Endodermal cell (in vitro differentiated cells): ENCODE measurements around the gene CHRNA10. TPM values are rescaled to one million over a fixed set of nuclear protein-coding genes. Genes with fewer than 3 reads are reported as not detected.

Experiments
- DNase-seq: peaks from one replicate; pipeline ENCODE4 v3.0.0-alpha.2; 2017
- H3K27ac ChIP-seq: 2 replicates; pipeline ENCODE4 v1.5.1; 2013; ENCODE audit warnings: mild to moderate bottlenecking, low read depth, low read length, moderate library complexity
- H3K27me3 ChIP-seq: 2 replicates; pipeline ENCODE4 v1.6.1; 2013; ENCODE audit warnings: mild to moderate bottlenecking, low read length, moderate library complexity; ENCODE audit not compliant: insufficient read depth, control insufficient read depth, poor library complexity, severe bottlenecking
- H3K36me3 ChIP-seq: 2 replicates; pipeline ENCODE4 v1.7.0; 2013; ENCODE audit warnings: mild to moderate bottlenecking, low read length, moderate library complexity; ENCODE audit not compliant: control insufficient read depth, insufficient read depth
- H3K4me1 ChIP-seq: one replicate; pipeline ENCODE4 v1.7.0; 2013; ENCODE audit warnings: low read length; ENCODE audit not compliant: control insufficient read depth, insufficient read depth
- H3K4me3 ChIP-seq: 2 replicates; pipeline ENCODE4 v1.5.1; 2013; ENCODE audit warnings: mild to moderate bottlenecking, low read length, moderate library complexity
- H3K9ac ChIP-seq: 2 replicates; pipeline ENCODE4 v1.6.1; 2013; ENCODE audit warnings: mild to moderate bottlenecking, low read length, moderate library complexity; ENCODE audit not compliant: poor library complexity, severe bottlenecking; ENCODE audit errors: extremely low read depth
- H3K9me3 ChIP-seq: 2 replicates; pipeline ENCODE4 v1.6.1; 2013; ENCODE audit warnings: mild to moderate bottlenecking, low read length, moderate library complexity; ENCODE audit not compliant: control insufficient read depth
- H3K27ac Mint-ChIP-seq: 2 replicates; pipeline ENCODE4 v1.8.0; 2020; ENCODE audit warnings: mixed read lengths
- H3K27me3 Mint-ChIP-seq: 2 replicates; pipeline ENCODE4 v1.8.0; 2021; ENCODE audit warnings: mild to moderate bottlenecking, mixed read lengths; ENCODE audit not compliant: insufficient read depth
- H3K36me3 Mint-ChIP-seq: 2 replicates; pipeline ENCODE4 v1.8.0; 2020; ENCODE audit warnings: low read depth, mixed read lengths
- H3K4me1 Mint-ChIP-seq: 2 replicates; pipeline ENCODE4 v1.8.0; 2020; ENCODE audit warnings: mixed read lengths
- H3K4me3 Mint-ChIP-seq: 2 replicates; pipeline ENCODE4 v1.8.0; 2020; ENCODE audit warnings: mild to moderate bottlenecking, moderate library complexity, mixed read lengths
- H3K9me3 Mint-ChIP-seq: 2 replicates; pipeline ENCODE4 v1.8.0; 2020; ENCODE audit warnings: mild to moderate bottlenecking, mixed read lengths
- WGBS, 2 experiments: methylation state at CpG; one replicate each; pipeline versions ENCODE4 v1.1.5 to v1.1.7; 2013; ENCODE audit warnings: missing lambda C conversion rate in 2 of 2, mixed read lengths in 1 of 2; ENCODE audit not compliant: insufficient coverage in 1 of 2, insufficient read length in 1 of 2; 5-methylcytosine and 5-hydroxymethylcytosine counted together
- total RNA-seq, 2 donors: library from RNA; stranded (reverse); fragmentation: NEBNext Ultra II Directional in 1 of 2; extraction: Animal tissue kit (Norgen Biotek cat#: 25700) in 1 of 2; gene quantifications; 2 replicates in 1 of 2; 3 replicates in 1 of 2; pipeline ENCODE4 v1.2.1, GENCODE V29; 2021
- TF ChIP-seq, protein P1 (sequence below): fragments of 200-600 bp; sonication (generic); conservative IDR thresholded peaks from 2 replicates; pipeline ENCODE4 v1.5.0; 2021; ENCODE audit warnings: antibody characterized with exemption, mild to moderate bottlenecking

CHRNA10 gene
- total RNA-seq, 2 donors from 2014 or later = 1.8 TPM

DNA sequence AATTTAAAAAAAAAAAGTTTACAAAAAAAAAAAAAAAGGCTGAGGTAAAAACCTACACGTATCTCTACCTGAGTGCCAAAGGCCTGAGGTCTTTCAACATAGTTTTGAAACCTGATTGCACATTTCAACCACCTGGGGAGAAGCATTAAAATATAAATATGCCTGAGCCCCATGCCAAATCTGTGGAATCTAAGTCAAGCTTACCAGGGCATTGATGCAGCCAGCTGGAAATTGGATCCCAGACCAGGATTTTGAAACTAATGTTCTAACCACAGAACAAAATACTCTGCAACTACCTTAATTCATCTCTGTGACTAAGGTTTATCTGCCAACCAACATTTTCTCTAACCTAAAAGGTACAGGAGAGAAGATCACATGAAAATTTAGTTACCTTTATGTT, 38.8 kb upstream of the CHRNA10 start:
- H3K4me1 ChIP-seq = no peaks in the 10 kb centered on the region
- H3K27me3 Mint-ChIP-seq = no peaks in the 10 kb centered on the region
- WGBS, 2 experiments = 95% methylated on average over 1 of the region's 1 CpG; no CpG with 5 or more reads in 1 of the 2 experiments
- H3K4me1 Mint-ChIP-seq = peaks cover 3% of the 10 kb centered on the region
- H3K9ac ChIP-seq = no peak overlapping the region
- H3K27ac ChIP-seq = no peak overlapping the region
- H3K36me3 ChIP-seq = peaks cover 79% of the 10 kb centered on the region
- DNase-seq = no peak
- H3K27ac Mint-ChIP-seq = peak overlapping the region; percentile 55
- H3K4me3 Mint-ChIP-seq = no peak overlapping the region
- TF ChIP-seq, protein P1, sequence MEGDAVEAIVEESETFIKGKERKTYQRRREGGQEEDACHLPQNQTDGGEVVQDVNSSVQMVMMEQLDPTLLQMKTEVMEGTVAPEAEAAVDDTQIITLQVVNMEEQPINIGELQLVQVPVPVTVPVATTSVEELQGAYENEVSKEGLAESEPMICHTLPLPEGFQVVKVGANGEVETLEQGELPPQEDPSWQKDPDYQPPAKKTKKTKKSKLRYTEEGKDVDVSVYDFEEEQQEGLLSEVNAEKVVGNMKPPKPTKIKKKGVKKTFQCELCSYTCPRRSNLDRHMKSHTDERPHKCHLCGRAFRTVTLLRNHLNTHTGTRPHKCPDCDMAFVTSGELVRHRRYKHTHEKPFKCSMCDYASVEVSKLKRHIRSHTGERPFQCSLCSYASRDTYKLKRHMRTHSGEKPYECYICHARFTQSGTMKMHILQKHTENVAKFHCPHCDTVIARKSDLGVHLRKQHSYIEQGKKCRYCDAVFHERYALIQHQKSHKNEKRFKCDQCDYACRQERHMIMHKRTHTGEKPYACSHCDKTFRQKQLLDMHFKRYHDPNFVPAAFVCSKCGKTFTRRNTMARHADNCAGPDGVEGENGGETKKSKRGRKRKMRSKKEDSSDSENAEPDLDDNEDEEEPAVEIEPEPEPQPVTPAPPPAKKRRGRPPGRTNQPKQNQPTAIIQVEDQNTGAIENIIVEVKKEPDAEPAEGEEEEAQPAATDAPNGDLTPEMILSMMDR = no peak
- H3K27me3 ChIP-seq = no peaks in the 10 kb centered on the region
- H3K9me3 Mint-ChIP-seq = no peaks in the 10 kb centered on the region
- H3K36me3 Mint-ChIP-seq = peaks cover 65% of the 10 kb centered on the region
- H3K9me3 ChIP-seq = no peaks in the 10 kb centered on the region
- H3K4me3 ChIP-seq = no peak overlapping the region

DNA sequence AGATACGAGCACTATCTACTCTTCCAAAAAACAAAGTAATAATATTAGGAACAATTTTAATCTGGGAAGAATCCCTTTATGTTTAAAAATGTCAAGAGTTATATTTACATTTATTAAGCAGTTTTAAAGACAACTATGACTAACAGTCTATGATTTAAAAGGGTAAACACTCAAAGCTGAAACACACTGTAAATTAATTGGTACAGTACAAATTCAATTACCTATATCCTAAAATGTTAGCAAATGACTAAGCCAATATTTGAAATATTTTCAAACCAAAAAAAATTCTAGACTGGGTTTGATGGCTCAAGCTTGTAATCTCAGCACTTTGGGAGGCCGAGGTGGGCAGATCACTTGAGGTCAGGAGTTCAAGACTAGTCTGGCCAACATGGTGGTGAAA, 36.0 kb upstream of the CHRNA10 start:
- Mint-ChIP-seq H3K9me3 (no peaks in the 10 kb centered on the region), H3K36me3 (peaks cover 70% of the 10 kb centered on the region), H3K27ac (no peak overlapping the region), H3K4me3 (no peak overlapping the region), H3K4me1 (peaks cover 3% of the 10 kb centered on the region), H3K27me3 (no peaks in the 10 kb centered on the region)
- TF ChIP-seq, protein P1 = no peak
- H3K4me3 ChIP-seq = no peak overlapping the region
- no peak overlapping the region for H3K9ac ChIP-seq
- peaks cover 80% of the 10 kb centered on the region for H3K36me3 ChIP-seq
- H3K27me3 ChIP-seq = no peaks in the 10 kb centered on the region
- H3K27ac ChIP-seq = no peak overlapping the region
- H3K4me1 ChIP-seq = no peaks in the 10 kb centered on the region
- 84 to 100% methylated on average over 1 to 2 of the region's 2 CpGs for WGBS, 2 experiments
- no peak for DNase-seq
- H3K9me3 ChIP-seq = no peaks in the 10 kb centered on the region

DNA sequence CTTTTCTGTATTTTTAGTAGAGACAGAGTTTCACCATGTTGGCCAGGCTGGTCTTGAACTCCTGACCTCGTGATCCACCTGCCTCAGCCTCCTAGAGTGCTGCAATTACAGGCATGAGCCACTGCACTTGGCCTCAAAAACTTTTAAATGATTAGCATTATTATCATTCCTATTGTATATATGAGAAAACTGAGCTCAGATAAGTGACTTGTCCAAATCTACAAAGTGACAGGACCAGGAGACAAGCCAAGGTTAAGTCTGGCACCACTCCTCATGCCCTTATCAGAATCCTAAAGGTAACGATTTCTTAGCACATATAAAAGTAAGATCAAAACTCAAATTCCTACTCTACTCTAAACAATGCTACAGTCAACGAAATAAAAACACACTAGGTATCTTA, 32.2 kb upstream of the CHRNA10 start:
- no peaks in the 10 kb centered on the region for H3K9me3 ChIP-seq
- no peaks in the 10 kb centered on the region for H3K27me3 Mint-ChIP-seq
- H3K36me3 Mint-ChIP-seq = peaks cover 67% of the 10 kb centered on the region
- H3K27ac Mint-ChIP-seq = no peak overlapping the region
- TF ChIP-seq, protein P1 = no peak
- WGBS, 2 experiments = 88 to 100% methylated on average over 3 of the region's 3 CpGs
- H3K27ac ChIP-seq = no peak overlapping the region
- H3K4me1 ChIP-seq = no peaks in the 10 kb centered on the region
- H3K4me3 Mint-ChIP-seq = no peak overlapping the region
- no peaks in the 10 kb centered on the region for H3K4me1 Mint-ChIP-seq
- H3K4me3 ChIP-seq = no peak overlapping the region
- no peak for DNase-seq
- H3K36me3 ChIP-seq = peaks cover 90% of the 10 kb centered on the region
- H3K27me3 ChIP-seq = no peaks in the 10 kb centered on the region
- no peak overlapping the region for H3K9ac ChIP-seq
- no peaks in the 10 kb centered on the region for H3K9me3 Mint-ChIP-seq
